ENCODE measurements around the gene LRRC30.

DNA sequence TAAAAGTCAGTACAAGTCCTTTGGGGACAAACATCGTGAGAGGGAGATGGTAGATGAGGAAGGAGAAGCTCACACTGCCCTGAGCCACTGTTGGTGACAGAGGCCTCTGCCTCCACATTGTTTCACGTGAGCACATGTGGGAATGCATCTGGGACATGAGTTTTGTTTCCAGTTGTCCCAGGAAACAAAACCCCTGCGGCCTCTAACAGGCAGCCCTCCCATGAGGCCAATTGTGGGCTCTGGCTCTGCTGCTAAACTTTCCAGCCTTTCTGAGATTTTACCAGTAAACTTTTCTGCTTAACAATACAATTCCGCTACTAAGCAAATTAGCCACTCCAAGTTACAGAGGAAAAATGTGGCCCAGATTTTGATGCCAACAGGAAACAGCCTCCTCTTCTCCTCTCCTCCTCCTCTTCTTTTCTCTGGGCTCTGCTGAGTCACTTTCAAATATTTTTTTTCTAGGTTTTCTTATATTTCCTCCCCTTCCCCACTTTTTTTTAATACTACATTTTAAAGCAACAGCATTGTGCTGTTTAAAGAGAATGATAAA lies 23.4 kb upstream of the LRRC30 start:
- TF ChIP-seq, protein P1, sequence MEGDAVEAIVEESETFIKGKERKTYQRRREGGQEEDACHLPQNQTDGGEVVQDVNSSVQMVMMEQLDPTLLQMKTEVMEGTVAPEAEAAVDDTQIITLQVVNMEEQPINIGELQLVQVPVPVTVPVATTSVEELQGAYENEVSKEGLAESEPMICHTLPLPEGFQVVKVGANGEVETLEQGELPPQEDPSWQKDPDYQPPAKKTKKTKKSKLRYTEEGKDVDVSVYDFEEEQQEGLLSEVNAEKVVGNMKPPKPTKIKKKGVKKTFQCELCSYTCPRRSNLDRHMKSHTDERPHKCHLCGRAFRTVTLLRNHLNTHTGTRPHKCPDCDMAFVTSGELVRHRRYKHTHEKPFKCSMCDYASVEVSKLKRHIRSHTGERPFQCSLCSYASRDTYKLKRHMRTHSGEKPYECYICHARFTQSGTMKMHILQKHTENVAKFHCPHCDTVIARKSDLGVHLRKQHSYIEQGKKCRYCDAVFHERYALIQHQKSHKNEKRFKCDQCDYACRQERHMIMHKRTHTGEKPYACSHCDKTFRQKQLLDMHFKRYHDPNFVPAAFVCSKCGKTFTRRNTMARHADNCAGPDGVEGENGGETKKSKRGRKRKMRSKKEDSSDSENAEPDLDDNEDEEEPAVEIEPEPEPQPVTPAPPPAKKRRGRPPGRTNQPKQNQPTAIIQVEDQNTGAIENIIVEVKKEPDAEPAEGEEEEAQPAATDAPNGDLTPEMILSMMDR (IDR thresholded peaks at IDR 0.05 in 4 of 5, conservative IDR thresholded peaks at IDR 0.05 in 1 of 5) = no peak
- no peak for TF ChIP-seq POLR2A (IDR thresholded peaks at IDR 0.05)
